PFSK-1 (cell line): ENCODE measurements around the gene PGD.

Source experiments
- FOXP2 ChIP-seq: optimal IDR thresholded peaks from 2 replicates; pipeline ENCODE3; 2011; ENCODE audit warnings: borderline replicate concordance, control low read depth, inconsistent platforms; ENCODE audit not compliant: insufficient read depth; ENCODE audit errors: extremely low read length, extremely low read depth
- POLR2AphosphoS5 ChIP-seq: IDR thresholded peaks from 2 replicates; pipeline ENCODE4 v1.6.1; 2012; ENCODE audit warnings: low read depth, mild to moderate bottlenecking, control low read depth, low read length, moderate library complexity
- REST ChIP-seq, 2 experiments: IDR thresholded peaks; 2 replicates each; pipeline versions ENCODE4 v1.6.1 to v1.8.0; 2011 to 2012; ENCODE audit warnings: low read depth in 2 of 2, low read length in 2 of 2, control low read depth in 1 of 2, inconsistent platforms in 1 of 2, mild to moderate bottlenecking in 1 of 2, moderate library complexity in 1 of 2; ENCODE audit not compliant: insufficient read depth in 1 of 2
- SIN3A ChIP-seq: IDR thresholded peaks from 2 replicates; pipeline ENCODE4 v1.6.1; 2012; ENCODE audit warnings: mild to moderate bottlenecking, low read length, moderate library complexity, borderline replicate concordance; ENCODE audit not compliant: insufficient read depth
- TAF1 ChIP-seq: IDR thresholded peaks from 2 replicates; pipeline ENCODE4 v1.6.1; 2012; ENCODE audit warnings: low read length, control low read depth, borderline replicate concordance; ENCODE audit not compliant: insufficient read depth

The PGD gene

GRCh38 chr1:10379676-10380075, 19.2 kb upstream of the PGD start:
- TF ChIP-seq SIN3A (no peak), FOXP2 (no peak), REST (IDR thresholded peaks at IDR 0.05; ENCODE audit: insufficient read depth in 1 of 2, low read depth in 2 of 2, low read length in 2 of 2) (no peak), TAF1 (no peak), POLR2AphosphoS5 (no peak)

DNA sequence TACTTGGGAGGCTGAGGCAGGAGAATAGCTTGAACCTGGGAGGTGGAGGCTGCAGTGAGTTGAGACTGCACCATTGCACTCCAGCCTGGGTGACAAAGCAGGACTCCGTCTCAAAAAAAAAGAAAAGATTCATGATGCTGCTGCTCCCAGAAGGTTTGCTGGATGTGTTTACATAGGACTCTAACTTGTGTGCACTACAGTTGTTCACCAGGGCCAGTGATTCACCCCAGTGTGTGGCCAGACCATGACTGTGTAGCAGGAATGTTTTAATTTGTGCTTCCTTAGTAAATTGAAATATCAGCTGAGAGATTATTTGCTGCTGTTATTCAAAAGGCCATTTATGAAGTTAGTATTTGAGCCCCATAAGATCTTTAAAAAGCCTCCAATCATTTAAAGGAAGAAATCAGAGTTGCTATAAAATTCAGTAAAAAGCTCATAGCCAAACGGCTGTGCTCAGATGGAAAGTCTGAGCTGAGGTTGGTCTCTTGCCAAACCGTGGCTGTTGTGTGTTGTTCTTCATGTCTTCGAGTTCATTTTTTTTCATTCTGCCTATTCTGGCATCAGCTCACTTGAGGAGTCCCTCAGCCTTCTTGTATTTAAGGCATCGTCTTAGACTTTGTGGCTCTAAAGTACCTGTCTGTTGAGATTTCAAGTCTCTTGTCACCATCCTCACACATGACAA, 18.1 kb upstream of the PGD start:
- no peak for TF ChIP-seq SIN3A
- no peak for TF ChIP-seq REST (IDR thresholded peaks at IDR 0.05; ENCODE audit: insufficient read depth in 1 of 2, low read depth in 2 of 2, low read length in 2 of 2)
- no peak for TF ChIP-seq TAF1
- TF ChIP-seq FOXP2, result no peak
- no peak for TF ChIP-seq POLR2AphosphoS5

DNA sequence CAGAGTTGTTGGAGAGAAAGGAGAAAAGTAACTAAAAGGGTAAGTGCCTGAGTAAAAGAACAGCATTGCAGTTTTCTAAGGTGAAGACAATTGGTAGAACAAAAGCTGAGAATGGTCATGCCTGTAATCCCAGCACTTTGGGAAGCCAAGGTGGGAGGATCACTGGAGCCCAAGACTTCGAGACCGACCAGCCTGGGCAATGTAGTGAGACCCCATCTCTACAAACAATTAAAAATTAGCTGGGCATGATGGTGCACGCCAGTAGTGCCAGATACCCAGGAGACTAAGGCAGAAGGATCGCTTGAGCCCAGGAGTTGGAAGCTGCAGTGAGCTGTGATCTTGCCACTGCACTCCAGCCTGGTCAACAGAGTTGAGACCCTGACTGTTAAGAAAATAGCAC, 15.2 kb upstream of the PGD start:
- no peak for TF ChIP-seq SIN3A
- no peak for TF ChIP-seq POLR2AphosphoS5
- no peak for TF ChIP-seq REST (IDR thresholded peaks at IDR 0.05; ENCODE audit: insufficient read depth in 1 of 2, low read depth in 2 of 2, low read length in 2 of 2)
- TF ChIP-seq FOXP2, result no peak
- TF ChIP-seq TAF1, result no peak

DNA sequence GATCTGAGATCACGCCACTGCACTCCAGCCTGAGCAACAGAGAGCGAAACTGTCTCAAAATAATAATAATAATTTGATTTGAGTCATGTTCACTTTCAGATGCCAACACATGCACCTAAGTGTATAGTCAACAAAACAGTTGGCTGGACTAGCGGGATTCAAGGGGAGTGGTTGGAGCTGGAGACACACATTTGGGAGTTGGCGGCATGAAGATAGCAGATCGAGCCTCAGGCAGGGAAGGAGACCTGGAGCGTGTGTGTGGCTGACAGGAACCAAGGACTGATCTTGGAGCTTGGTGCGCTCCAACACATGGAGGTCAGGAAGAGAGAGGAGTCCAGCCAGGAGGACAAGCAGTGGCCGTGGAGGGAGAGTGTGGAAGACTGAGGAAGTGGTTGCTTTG, 14.6 kb upstream of the PGD start:
- TF ChIP-seq TAF1, result no peak
- TF ChIP-seq POLR2AphosphoS5, result no peak
- no peak for TF ChIP-seq REST (IDR thresholded peaks at IDR 0.05; ENCODE audit: insufficient read depth in 1 of 2, low read depth in 2 of 2, low read length in 2 of 2)
- no peak for TF ChIP-seq FOXP2
- TF ChIP-seq SIN3A, result no peak
